Osteocyte (in vitro differentiated cells): ENCODE measurements around the gene VPS13D. TPM values are rescaled to one million over a fixed set of nuclear protein-coding genes. Genes with fewer than 3 reads are reported as not detected.

Experiments used
- DNase-seq: peaks from one replicate; pipeline ENCODE4 v3.0.0; 2021; ENCODE audit warnings: mixed read lengths; ENCODE audit not compliant: unreplicated experiment; ENCODE audit errors: extremely low spot score
- H3K27ac Mint-ChIP-seq: one replicate; pipeline ENCODE4 v1.8.0; 2021; ENCODE audit warnings: mild to moderate bottlenecking, mixed read lengths; ENCODE audit not compliant: unreplicated experiment
- H3K27me3 Mint-ChIP-seq: one replicate; pipeline ENCODE4 v1.8.0; 2021; ENCODE audit warnings: mixed read lengths; ENCODE audit not compliant: unreplicated experiment
- H3K36me3 Mint-ChIP-seq: one replicate; pipeline ENCODE4 v1.8.0; 2021; ENCODE audit warnings: mixed read lengths; ENCODE audit not compliant: unreplicated experiment
- H3K4me1 Mint-ChIP-seq: one replicate; pipeline ENCODE4 v1.8.0; 2021; ENCODE audit warnings: mixed read lengths; ENCODE audit not compliant: unreplicated experiment
- H3K4me3 Mint-ChIP-seq: one replicate; pipeline ENCODE4 v1.8.0; 2021; ENCODE audit warnings: mild to moderate bottlenecking, moderate library complexity, mixed read lengths; ENCODE audit not compliant: unreplicated experiment
- H3K9me3 Mint-ChIP-seq: one replicate; pipeline ENCODE4 v1.8.0; 2021; ENCODE audit warnings: mixed read lengths; ENCODE audit not compliant: unreplicated experiment
- CTCF ChIP-seq: fragments of 200-600 bp; sonication (generic); IDR thresholded peaks from 2 replicates; pipeline ENCODE4 v1.5.0; 2021; ENCODE audit warnings: antibody characterized with exemption, mild to moderate bottlenecking, moderate library complexity
- total RNA-seq: library from RNA; stranded (reverse); gene quantifications from 2 replicates; pipeline ENCODE4 v1.2.1, GENCODE V29; 2021

The VPS13D gene
- total RNA-seq, 1 donor from 2014 or later, result 41.1 TPM

- H3K9me3 Mint-ChIP-seq, result no peaks in the 10 kb centered on the region
- peaks cover 11% of the 10 kb centered on the region for H3K36me3 Mint-ChIP-seq
- DNase-seq, result no peak
- no peaks in the 10 kb centered on the region for H3K27me3 Mint-ChIP-seq
- H3K4me3 Mint-ChIP-seq, result no peak overlapping the region
- no peak for TF ChIP-seq CTCF
- no peak overlapping the region for H3K27ac Mint-ChIP-seq
- H3K4me1 Mint-ChIP-seq, result peaks cover 86% of the 10 kb centered on the region
Measured at GRCh38 chr1:12460121-12460520, 230.3 kb downstream of the VPS13D start.

DNA sequence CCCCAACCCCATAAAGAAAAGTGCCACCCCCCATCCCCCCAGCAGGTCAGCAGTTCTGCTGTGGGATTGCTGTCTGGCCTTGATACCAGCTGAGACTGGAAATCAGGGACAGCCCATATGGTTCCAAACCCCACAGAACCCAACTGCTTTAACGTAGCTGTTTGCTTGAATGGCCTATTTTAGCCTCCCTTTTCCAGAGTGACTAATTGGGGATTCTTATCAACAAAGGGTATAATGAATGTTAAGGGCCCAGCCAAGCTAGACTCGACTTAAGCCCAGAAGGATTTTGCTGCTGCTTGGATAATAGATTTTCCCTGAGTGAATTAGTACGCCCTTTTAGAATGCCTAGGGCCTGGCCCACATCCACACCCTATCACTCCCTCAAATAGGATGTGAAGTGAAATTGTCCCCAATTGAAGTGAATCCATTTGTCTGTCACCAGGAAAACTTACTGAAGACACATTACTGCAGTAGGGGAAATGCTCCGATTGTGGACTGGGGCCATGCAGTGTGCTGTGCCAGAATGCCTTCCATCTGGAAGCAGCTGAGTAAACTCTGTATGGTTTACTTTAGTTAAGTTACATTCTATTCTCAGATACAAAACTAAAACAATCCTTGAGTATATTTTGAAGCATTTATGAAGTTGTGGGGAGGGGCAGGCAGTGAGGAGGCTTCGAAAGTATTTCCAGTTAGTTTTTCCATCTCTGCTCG is 231.2 kb downstream of the VPS13D start:
- peak overlapping the region; percentile 33 for H3K4me3 Mint-ChIP-seq
- peaks cover 17% of the 10 kb centered on the region for H3K36me3 Mint-ChIP-seq
- DNase-seq, result no peak
- H3K4me1 Mint-ChIP-seq, result peaks cover 84% of the 10 kb centered on the region
- TF ChIP-seq CTCF, result no peak
- H3K9me3 Mint-ChIP-seq, result no peaks in the 10 kb centered on the region
- H3K27me3 Mint-ChIP-seq, result no peaks in the 10 kb centered on the region
- peak overlapping the region; percentile 87 for H3K27ac Mint-ChIP-seq

GRCh38 chr1:12461754-12462153 is 231.9 kb downstream of the VPS13D start:
- DNase-seq, result no peak
- H3K4me1 Mint-ChIP-seq, result peaks cover 80% of the 10 kb centered on the region
- H3K36me3 Mint-ChIP-seq, result peaks cover 18% of the 10 kb centered on the region

GRCh38 chr1:12462586-12462985 is 232.8 kb downstream of the VPS13D start:
- DNase-seq, result no peak
- H3K4me3 Mint-ChIP-seq, result no peak overlapping the region
- peak overlapping the region; percentile 38 for H3K27ac Mint-ChIP-seq
- no peaks in the 10 kb centered on the region for H3K27me3 Mint-ChIP-seq
- H3K36me3 Mint-ChIP-seq, result peaks cover 22% of the 10 kb centered on the region
- peaks cover 71% of the 10 kb centered on the region for H3K4me1 Mint-ChIP-seq
- TF ChIP-seq CTCF, result no peak
- H3K9me3 Mint-ChIP-seq, result no peaks in the 10 kb centered on the region

More at GRCh38 chr1:12461754-12462153, 231.9 kb downstream of the VPS13D start:
- H3K4me3 Mint-ChIP-seq, result peak overlapping the region; percentile 33
- H3K27ac Mint-ChIP-seq, result peak overlapping the region; percentile 87
- H3K27me3 Mint-ChIP-seq, result no peaks in the 10 kb centered on the region
- no peak for TF ChIP-seq CTCF
- H3K9me3 Mint-ChIP-seq, result no peaks in the 10 kb centered on the region

DNA sequence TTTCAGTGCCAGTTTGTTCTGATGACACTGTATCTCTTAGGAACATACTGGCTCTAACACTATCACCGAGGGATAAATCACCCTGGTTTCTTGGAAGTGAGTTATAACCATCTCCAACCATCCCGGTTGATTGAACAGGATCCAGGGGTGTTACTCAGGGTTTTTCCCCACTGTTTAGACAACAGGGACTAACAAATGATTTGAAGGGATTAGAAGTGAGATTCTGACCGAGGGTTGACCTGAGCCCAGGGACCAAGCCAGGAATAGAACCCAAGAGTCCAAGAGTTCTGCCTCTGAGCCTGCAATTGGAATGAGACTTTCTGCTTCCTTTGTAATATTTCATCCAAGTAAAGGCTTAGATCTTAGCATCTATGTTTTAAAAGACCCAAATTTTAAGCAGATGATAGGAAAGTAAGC is 234.2 kb downstream of the VPS13D start:
- TF ChIP-seq CTCF, result no peak
- H3K9me3 Mint-ChIP-seq, result no peaks in the 10 kb centered on the region
- peak overlapping the region; percentile 14 for H3K27ac Mint-ChIP-seq
- H3K27me3 Mint-ChIP-seq, result no peaks in the 10 kb centered on the region
- peaks cover 21% of the 10 kb centered on the region for H3K36me3 Mint-ChIP-seq
- DNase-seq, result no peak
- H3K4me3 Mint-ChIP-seq, result no peak overlapping the region
- peaks cover 58% of the 10 kb centered on the region for H3K4me1 Mint-ChIP-seq
